Hematopoietic multipotent progenitor cell treated with erythropoietin and hydrocortisone succinate and interleukin-3 and kit ligand, for 17 days (in vitro differentiated cells): ENCODE measurements around the gene TMPRSS6.

Experiments used
- DNase-seq: peaks from one replicate; pipeline ENCODE4 v3.0.0-alpha.2; 2015; ENCODE audit warnings: low spot score

Gene TMPRSS6

GRCh38 chr22:37115032-37115431, 5.5 kb upstream of the TMPRSS6 start:
- DNase-seq, result no peak

DNA sequence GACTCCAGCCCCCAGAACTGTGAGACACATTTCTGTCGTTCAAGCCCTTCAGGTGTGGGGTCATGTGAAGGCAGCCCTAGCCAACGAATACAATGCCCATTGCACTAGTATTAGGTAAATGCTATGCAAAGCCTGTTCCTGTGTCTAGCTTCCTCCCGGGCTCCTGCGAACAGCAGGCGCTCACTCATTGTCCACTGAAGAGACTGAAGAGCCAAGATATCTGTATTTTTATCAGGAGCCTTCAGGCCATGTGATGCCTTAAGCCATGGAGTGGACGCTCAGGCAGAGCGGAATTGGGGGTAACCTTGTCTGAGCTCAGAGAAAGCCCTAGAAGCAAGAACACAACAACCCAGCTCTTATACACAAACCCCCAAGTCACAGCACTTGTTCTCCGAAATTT, 4.2 kb upstream of the TMPRSS6 start:
- DNase-seq, result no peak

DNA sequence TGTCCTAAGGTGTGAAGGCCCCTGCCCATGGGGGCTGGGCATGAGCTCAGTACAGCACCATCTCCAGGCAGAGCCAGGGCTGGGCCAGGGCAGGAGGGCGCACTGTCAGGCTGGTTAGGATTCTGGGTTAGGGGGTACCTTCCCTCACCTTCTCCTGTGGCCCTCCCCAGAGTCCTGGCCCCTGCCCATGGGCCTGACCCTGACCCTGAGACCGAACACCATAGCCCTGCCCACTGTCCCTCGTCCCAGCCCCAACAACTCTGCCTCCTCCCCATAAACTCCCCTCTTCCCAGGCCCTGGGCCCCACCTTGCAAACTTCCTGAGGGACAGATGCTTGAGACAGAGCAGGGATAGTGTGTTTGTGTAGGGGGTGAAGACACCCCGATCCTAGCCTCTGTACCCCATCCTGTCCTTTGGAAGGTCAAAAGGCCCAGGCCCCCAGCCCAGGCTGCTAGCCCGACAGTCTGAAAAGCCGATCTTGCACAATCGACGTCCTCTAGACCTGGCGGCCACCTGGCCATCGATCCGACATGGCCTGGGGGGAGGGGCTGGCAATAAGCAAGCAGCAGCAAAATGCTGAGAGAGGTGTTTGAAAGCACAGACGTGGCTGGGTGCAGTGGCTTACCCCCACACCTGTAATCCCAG, 2.7 kb upstream of the TMPRSS6 start:
- DNase-seq, result no peak

GRCh38 chr22:37111156-37111717, 1.7 kb upstream of the TMPRSS6 start:
- no peak for DNase-seq

DNA sequence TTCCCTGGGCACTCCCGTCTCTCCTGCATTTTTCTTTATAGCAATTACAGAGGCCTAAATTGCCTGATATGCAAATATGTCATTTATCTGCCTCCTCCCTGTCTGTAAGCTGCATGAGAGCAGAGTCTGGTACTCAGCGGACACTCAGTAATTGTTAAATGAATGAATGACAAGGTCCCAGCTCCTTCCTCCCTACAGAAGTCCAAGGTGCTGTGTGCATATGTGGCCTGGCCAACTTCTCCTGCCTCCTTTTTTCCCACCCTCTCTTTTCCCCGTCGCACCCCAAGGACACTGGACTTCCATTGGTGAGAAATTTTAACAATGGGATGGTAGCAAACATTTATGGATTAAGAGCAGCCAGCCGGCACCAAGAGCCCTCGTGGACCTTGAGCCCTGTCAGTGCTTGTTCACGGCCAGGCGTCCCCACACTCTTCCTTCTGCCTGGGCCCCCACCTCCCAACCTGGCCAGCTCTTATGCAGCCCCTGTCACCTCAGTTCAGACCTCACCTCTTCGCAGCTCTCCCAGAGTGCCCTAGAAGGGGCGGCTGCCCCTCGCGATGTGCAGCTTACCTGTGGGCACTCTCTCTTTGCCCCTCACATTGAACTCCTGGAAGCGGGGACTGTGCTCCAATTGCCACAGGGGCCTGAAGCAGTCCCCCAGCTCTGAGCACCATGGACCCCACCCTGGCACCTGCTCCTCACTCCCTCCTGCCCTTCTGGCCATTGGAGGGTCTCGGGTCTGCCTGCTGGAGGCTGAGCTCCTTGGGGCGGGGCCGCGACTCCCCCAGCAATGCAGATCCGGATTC, 1.5 kb downstream of the TMPRSS6 start:
- DNase-seq, result no peak

DNA sequence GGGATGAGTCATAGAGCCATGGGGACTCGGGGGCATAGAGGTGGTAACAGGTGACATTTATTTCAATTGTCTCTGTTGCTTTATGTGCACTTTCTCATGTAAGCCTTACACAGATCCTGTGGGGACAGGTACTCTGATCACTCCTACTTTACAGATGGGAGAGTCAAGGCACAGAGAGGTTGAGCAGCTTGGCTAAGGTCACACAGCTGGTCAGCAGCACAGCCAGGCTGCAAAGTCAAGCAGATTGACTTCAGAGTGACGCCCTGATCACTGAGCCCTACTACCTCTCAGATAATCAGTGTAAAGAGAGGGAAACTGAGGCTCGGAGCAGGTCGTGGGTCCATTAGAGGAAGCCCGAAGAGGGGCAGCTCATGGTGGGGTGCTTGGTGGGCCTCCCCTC, 3.5 kb downstream of the TMPRSS6 start:
- DNase-seq, result no peak

DNA sequence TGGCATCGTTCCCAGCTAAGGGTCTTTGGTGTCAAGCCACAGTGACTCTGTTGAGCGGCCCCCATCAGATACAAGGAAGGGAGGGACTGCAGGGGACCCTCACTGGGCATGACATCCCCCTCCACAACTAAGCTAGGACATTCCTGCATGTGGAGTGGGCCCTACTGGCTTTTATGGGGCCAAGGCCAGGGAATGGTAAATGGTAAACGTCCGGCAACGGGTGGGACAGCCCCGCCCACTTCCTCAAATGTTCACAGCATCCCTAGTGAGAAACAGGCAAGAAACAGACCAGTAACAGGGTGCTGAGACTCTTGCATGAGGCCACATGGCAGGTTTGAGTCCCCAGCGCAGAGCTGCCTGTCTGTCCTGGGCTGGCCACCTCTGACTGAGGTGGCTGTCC, 4.4 kb downstream of the TMPRSS6 start:
- DNase-seq, result no peak

GRCh38 chr22:37103656-37104452, 5.7 kb downstream of the TMPRSS6 start:
- no peak for DNase-seq

DNA sequence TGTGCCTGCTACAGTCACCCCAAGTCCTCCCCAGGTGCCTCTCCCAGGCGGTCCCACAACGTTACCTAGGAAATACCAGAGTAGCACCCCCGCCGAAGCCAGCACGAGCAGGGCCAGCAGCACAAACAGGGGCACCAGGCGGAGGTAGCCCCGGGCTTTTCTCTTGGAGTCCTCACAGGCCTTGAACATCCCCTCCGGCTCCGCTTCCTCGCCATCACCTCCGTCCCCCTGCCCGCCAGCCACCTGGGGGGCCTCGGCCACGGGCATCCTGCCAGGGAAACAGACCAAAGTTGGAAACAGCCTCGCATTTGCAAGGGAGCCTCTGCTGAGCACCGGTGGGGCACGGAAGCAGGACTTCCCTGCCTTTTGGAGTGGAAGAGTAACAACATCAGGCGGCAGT, 6.4 kb downstream of the TMPRSS6 start:
- DNase-seq, result no peak

GRCh38 chr22:37101311-37102066, 8.0 kb downstream of the TMPRSS6 start:
- DNase-seq, result no peak

DNA sequence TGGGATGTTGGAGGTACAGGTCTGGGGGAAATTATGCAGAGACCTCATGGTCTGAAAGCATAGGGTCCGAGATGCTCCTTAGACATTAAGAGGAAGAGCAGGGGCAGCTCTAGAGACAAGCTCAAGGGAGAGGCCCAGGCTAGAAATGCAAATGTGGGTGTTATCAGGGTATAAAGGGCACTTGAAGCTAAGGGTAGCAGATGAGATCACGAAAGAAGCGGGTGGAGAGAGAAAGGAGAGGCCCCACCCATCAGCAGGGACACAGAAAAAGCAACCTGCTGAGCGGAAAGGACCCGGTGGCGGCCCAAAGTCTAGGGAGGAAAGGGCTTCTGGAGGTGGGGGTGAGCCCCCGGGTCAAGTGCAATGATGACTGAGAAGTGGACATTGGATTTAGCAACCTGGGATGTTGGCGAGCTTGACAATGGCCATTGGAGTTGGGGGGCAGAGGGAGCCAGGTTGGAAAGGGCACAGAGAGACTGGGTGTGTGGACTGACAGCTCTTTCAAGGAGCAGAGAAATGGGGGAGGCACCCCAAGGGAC, 8.9 kb downstream of the TMPRSS6 start:
- DNase-seq, result no peak

DNA sequence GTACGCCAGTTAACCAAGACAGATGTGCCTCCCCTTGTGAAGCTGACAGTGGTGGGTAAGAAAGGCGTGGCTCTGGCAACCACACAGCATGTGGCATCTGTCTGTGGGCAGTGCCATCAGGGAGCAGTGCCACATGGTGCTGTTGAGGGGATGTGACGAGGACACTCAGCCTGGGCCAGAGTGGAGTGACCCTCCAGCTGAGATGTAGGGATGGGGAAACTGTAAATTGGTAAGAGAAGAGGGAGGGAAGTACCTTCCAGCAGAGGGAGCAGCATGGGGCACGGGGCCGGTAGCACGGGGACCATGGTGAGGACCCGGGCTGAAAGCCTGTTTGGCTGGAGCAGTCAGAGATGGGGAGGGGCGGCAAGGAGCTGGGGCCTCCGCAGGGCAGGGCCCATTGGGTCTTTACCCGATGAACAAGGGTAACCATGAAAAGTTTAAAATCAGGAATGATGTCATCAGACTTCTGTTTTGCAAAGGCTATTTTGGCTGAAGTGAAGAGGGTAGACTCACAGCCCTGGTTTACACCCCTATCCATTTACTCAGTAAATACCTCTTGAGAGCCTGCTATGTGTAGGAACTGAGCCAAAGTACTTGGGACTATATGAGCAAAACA, 10.4 kb downstream of the TMPRSS6 start:
- DNase-seq, result no peak

DNA sequence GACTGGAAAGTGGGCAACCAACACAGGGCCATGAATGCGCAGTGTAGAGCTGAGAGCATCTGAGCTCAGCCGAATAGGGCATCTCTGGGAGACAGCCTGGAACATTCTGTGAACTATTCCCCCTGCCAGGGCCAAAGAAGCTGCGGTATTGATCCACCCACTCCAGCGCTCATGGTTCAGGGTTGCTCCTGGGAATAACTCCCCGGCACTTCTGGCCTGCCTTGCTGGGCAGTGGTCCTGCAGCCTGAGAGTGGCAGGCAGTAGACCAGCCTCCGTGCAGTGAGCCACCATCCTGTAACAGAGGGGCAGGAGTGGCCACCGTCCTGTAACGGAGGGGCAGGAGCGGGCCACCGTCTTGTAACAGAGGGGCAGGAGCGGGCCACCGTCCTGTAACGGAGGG, 12.2 kb downstream of the TMPRSS6 start:
- DNase-seq, result no peak

DNA sequence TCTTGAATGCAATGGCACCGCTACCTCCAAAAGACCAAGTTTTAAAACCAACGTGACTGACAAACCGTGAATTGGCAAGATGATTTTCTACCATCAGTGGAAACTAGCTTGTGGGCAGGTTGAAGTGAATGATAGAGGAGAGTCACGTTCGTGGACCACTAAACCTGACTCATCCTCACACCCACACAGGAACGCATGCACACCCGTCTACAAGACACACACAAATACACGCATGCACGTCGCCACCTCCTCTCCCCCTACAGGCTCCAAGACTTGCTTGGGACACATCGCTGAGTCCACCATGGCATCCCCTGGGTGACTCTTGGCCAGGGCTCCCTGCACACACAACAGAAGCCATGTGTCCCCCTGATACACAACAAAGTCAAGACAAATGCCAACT, 14.4 kb downstream of the TMPRSS6 start:
- DNase-seq, result no peak

DNA sequence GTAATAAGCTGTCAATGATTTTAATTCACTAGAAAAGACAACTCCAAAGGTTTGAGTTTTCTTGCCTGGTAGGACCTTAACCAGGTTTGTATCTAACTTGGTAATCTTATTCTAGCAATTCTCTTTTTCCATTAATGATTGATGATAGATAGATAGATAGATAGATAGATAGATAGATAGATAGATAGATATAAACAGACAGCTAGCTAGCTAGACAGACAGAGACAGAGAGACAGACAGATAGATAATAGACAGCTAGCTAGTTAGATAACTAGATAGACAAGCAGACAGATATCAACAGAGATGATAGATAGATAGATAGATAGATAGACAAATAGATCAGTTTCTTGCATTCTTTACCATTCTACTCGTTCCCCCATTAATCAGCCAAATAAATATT, 15.3 kb downstream of the TMPRSS6 start:
- DNase-seq, result no peak

GRCh38 chr22:37092997-37093396, 16.5 kb downstream of the TMPRSS6 start:
- DNase-seq, result no peak

- DNase-seq, result no peak
Measured at GRCh38 chr22:37091994-37092393, 17.5 kb downstream of the TMPRSS6 start.

DNA sequence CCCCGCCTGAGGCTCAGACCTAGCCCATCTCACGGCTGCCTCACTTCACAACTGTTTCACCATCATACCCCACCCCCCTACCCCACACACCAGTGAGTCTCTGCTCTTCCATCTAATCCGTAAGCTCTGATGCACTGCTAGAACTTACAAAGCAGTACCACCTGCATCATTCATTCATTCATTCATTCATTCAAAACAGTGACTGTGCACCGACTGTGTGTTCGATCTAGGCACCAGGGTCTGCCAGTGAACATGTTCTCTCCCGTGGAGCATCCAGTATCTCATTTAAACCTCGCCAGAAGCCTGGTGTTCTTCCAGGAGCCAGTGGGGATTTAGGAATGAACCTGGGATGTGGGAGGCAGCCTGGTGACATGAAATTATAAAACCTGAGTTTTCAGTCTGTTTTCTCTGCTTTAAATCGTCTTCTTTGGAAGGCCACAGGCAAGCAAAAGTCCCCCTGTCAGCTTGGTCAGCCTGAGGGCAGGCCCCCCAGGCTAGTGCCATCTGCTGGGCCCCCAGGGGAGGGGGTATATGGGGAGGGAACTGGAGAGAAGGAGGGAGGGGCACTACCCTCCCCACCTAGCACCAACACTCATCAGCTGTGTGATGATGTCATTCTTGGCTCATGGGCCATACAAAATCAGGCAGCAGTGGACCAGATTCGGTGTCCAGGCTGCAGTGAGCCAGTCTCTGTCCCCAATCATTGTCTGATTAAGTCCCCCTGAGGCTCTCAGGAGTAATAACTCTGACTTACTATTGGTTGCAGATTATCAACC, 18.4 kb downstream of the TMPRSS6 start:
- no peak for DNase-seq

GRCh38 chr22:37089434-37089833, 20.1 kb downstream of the TMPRSS6 start:
- DNase-seq, result no peak

DNA sequence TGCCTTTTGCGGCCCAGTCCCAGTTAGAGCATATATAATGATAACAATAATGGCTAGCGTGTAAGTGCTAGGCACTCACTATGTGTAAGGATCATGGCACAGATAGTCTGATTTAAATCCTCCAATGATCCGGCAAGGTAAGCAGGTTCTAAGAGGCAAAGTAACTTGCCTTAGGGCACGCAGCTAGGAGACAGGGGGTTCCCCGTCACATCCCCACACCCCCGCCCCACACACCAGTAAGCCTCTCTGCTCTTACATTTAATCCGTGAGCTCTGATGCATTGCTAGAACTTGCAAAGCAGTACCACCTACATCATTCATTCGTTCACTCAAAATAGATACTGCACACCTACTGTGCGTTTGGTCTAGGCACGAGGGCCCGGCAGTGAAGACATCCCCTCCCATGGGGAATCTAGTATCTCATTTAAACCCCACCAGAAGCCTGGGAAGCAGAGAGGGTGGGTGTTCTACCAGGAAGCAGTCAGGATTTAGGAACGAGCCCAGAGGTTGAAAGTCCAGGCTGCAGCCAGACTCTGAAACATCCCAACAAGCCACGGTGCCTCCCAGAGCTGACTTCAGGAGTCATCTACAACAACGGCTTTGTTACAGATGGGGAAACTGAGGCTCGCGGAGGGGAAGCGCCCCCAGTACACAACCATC, 20.6 kb downstream of the TMPRSS6 start:
- no peak for DNase-seq
